ENCODE data around the gene VWA3B.

Gene VWA3B

GRCh38 chr2:98118161-98118560 is 31.2 kb downstream of the VWA3B start:
- Histone ChIP-seq H3K4me3 (ENCODE audit: low read depth in 1 of 2, low read length in 1 of 2) (no peak overlapping the region), H3K27me3 (peaks cover 4% of the 10 kb centered on the region), H3K9me3 (no peaks in the 10 kb centered on the region), H3K4me1 (ENCODE audit: control insufficient read depth in 1 of 2, insufficient read depth in 1 of 2, low read depth in 1 of 2, low read length in 1 of 2) (no peaks in the 10 kb centered on the region), H3K36me3 (no peaks in the 10 kb centered on the region), H3K27ac (no peak overlapping the region)
- no peak for TF ChIP-seq CTCF (IDR thresholded peaks at IDR 0.05)

GRCh38 chr2:98118852-98119251 is 31.9 kb downstream of the VWA3B start:
- TF ChIP-seq CTCF (IDR thresholded peaks at IDR 0.05), result no peak
- Histone ChIP-seq H3K36me3 (no peaks in the 10 kb centered on the region), H3K4me1 (ENCODE audit: control insufficient read depth in 1 of 2, insufficient read depth in 1 of 2, low read depth in 1 of 2, low read length in 1 of 2) (no peaks in the 10 kb centered on the region), H3K27me3 (peaks cover 4% of the 10 kb centered on the region), H3K9me3 (no peaks in the 10 kb centered on the region), H3K27ac (no peak overlapping the region), H3K4me3 (ENCODE audit: low read depth in 1 of 2, low read length in 1 of 2) (no peak overlapping the region)

- H3K36me3 ChIP-seq, result no peaks in the 10 kb centered on the region
- no peak for TF ChIP-seq CTCF (IDR thresholded peaks at IDR 0.05)
- H3K9me3 ChIP-seq, result no peaks in the 10 kb centered on the region
- H3K4me1 ChIP-seq (ENCODE audit: control insufficient read depth in 1 of 2, insufficient read depth in 1 of 2, low read depth in 1 of 2, low read length in 1 of 2), result no peaks in the 10 kb centered on the region
- H3K4me3 ChIP-seq (ENCODE audit: low read depth in 1 of 2, low read length in 1 of 2), result no peak overlapping the region
- H3K27ac ChIP-seq, result no peak overlapping the region
- H3K27me3 ChIP-seq, result peaks cover 4% of the 10 kb centered on the region
These were observed 34.2 kb downstream of the VWA3B start for GRCh38 chr2:98121149-98121548.

- H3K4me3 ChIP-seq (ENCODE audit: low read depth in 1 of 2, low read length in 1 of 2), result no peak overlapping the region
- H3K9me3 ChIP-seq, result no peaks in the 10 kb centered on the region
- peaks cover 4% of the 10 kb centered on the region for H3K27me3 ChIP-seq
- no peak for TF ChIP-seq CTCF (IDR thresholded peaks at IDR 0.05)
- no peak overlapping the region for H3K27ac ChIP-seq
- H3K36me3 ChIP-seq, result no peaks in the 10 kb centered on the region
- no peaks in the 10 kb centered on the region for H3K4me1 ChIP-seq (ENCODE audit: control insufficient read depth in 1 of 2, insufficient read depth in 1 of 2, low read depth in 1 of 2, low read length in 1 of 2)
These were observed 35.6 kb downstream of the VWA3B start for GRCh38 chr2:98122524-98122923.

GRCh38 chr2:98123286-98123685 is 36.3 kb downstream of the VWA3B start:
- H3K36me3 ChIP-seq, result no peaks in the 10 kb centered on the region
- no peak overlapping the region for H3K27ac ChIP-seq
- TF ChIP-seq CTCF (IDR thresholded peaks at IDR 0.05), result no peak
- no peaks in the 10 kb centered on the region for H3K9me3 ChIP-seq
- H3K27me3 ChIP-seq, result peaks cover 4% of the 10 kb centered on the region
- H3K4me1 ChIP-seq (ENCODE audit: control insufficient read depth in 1 of 2, insufficient read depth in 1 of 2, low read depth in 1 of 2, low read length in 1 of 2), result no peaks in the 10 kb centered on the region
- no peak overlapping the region for H3K4me3 ChIP-seq (ENCODE audit: low read depth in 1 of 2, low read length in 1 of 2)

- H3K27ac ChIP-seq, result no peak overlapping the region
- no peaks in the 10 kb centered on the region for H3K9me3 ChIP-seq
- no peak overlapping the region for H3K4me3 ChIP-seq (ENCODE audit: low read depth in 1 of 2, low read length in 1 of 2)
- H3K27me3 ChIP-seq, result no peaks in the 10 kb centered on the region
- no peak for TF ChIP-seq CTCF (IDR thresholded peaks at IDR 0.05)
- H3K4me1 ChIP-seq (ENCODE audit: control insufficient read depth in 1 of 2, insufficient read depth in 1 of 2, low read depth in 1 of 2, low read length in 1 of 2), result no peaks in the 10 kb centered on the region
- no peaks in the 10 kb centered on the region for H3K36me3 ChIP-seq
These were observed 39.1 kb downstream of the VWA3B start for GRCh38 chr2:98126061-98126460.

All from neutrophil (primary cell).